GM18867 (cell line): ENCODE data around the gene FH.

Experiments used
- ATAC-seq: cut with Tn5 transposase; IDR thresholded peaks from one replicate; pipeline ENCODE4 v1.9.1; 2021; ENCODE audit warnings: mild to moderate bottlenecking, moderate library complexity; ENCODE audit not compliant: unreplicated experiment

FH gene

DNA sequence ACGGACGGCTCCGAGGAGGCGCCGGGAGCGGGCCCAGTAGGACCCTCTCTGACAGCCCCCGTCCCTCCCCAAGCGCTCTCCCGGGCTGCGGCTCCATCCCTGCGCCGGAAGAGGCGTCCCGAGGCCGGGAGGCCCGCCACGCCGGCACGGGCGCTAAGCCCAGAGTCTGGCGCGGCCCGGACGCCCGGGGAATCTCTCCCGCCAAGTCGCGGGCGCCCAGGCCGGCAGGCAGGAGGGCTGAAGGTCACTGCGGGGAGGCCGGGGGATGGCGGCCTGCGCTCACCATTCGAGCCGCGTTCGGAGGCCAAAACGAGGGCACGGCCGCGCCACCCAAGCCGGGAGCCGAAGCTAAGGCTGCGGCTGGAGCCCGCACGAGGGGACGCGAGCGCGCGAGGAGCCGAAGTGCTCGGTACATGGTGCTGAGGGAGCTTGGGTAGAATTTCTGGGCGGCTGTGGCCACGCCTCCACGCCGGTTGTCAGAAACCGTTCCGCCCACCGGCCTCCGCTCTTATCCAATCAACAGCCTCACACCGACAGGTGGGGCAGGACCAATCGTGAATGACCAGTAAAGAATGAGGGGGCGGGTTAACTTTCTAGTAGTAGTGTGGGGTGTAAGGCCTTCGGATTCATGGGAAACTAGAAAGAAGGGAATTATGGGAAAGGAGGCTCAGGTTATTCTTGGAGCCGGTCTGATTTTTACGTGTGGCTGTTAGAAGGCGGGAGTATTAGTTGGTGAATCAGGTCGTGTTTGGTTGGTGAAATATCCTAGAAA lies at the start of gene FH:
Gene FH, minus strand, starts transcription at position 448 of the 772 bp plus-strand sequence. Its CDS starts 33 bp downstream, at position 415.
- ATAC-seq, result peak; percentile 97

DNA sequence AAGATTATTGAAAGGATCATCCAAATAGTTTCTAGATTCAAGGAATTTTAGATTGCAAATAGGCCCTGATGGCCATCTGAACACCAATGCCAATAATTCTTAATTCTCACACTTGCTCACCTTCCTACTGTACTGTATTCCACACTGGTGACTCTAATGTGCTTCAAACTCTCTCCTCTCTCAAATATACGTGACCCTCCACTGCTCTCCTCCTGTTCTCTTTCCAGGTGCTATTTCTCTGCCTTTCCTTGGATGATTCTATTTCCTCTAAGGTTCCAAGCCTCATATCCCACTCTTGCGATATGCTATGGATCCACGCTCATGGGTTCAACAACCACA lies 41.3 kb upstream of the FH start:
- ATAC-seq, result no peak

DNA sequence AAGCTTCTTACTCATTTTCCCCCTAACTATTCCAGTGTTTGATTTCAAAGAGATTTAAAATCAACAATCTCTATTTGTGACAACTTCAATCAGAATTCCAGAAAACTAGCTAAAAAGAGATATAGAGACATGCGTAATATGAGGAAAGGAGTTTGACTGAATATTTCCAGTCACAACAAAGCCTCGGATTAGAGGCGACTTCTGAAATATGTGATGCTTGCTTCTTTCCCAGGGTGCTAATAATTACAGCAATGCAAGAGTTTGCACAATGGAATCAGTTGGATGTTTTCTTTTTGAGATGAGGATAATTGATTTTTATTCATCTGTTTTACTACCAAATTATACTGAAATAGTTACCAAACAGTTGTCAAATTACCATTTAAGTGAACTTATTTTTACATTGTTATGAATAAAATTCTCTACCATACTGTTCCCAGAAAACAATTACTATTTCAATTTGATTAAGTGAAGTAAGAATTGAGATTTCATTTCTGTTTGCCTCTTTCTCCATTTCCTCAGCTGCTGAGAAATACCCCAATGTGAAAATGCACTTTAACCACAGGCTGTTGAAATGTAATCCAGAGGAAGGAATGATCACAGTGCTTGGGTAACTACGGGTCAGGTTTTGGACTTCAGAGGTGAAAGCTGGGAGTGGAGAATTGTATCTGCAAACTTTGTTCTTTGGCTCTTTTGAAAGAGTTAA lies 40.7 kb upstream of the FH start:
- ATAC-seq, result no peak

DNA sequence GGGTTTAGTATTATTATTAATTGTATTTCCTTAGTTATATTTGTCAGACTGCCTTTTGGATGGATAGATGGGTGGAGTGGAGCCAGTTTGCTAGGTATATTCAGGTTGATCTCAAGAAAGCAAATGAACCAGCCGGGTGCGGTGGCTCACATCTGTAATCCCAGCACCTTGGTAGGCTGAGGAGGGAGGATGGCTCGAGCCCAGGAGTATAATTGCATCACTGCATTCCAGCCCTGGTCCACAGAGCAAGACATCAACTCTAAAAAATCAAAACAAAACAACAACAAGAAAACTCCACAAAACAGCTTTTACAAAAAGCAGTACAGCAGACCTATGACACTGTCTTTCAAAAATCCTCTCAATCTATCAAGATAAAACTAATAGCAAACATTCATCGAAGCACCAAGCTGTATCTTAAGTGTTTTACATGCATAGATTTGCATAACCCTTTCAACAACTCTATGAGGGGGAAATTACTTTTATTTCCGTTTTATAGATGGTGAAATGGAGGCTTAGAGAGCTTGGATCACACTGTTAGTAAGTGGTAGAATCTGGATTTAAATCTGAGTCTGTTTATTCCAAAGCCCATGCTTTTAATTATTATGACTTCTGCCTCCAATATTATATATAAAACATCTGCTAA lies 38.1 kb upstream of the FH start:
- no peak for ATAC-seq

DNA sequence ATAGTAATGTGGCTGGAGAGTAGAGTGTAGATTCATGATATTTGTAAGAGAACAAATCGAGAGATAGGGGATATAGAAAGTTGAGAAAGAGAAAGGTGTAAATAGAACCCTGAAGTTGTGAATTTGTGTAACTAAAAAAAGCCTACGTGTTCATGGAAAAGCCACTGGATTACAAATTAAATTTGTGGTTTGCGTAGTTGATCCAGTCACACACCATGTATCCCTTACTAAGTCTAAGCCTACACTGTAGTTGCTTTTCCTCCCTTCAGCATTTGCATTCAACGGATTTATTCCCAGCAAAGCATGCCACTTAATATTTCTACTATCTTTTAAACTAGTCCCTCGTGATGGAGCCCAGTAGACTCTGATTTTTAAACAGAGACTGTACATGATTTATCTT lies 37.5 kb upstream of the FH start:
- no peak for ATAC-seq

DNA sequence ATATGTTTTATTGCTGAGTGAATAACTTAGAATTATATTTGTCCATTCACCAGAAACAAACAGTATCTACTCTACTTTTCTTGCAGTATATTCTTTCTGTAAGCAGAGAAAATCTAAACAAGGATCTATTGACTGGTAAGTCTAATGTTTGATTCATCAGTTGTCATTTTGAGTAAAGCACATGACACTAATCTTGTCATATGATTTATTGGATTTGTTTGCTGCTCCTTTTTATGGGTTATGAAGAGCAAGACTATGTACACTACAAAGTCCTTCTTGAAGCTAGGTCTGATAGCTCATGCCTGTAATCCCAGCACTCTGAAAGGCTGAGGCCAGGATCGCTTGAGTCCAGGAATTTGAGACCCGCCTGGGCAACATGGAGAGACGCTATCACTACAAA lies 36.0 kb upstream of the FH start:
- ATAC-seq, result no peak

DNA sequence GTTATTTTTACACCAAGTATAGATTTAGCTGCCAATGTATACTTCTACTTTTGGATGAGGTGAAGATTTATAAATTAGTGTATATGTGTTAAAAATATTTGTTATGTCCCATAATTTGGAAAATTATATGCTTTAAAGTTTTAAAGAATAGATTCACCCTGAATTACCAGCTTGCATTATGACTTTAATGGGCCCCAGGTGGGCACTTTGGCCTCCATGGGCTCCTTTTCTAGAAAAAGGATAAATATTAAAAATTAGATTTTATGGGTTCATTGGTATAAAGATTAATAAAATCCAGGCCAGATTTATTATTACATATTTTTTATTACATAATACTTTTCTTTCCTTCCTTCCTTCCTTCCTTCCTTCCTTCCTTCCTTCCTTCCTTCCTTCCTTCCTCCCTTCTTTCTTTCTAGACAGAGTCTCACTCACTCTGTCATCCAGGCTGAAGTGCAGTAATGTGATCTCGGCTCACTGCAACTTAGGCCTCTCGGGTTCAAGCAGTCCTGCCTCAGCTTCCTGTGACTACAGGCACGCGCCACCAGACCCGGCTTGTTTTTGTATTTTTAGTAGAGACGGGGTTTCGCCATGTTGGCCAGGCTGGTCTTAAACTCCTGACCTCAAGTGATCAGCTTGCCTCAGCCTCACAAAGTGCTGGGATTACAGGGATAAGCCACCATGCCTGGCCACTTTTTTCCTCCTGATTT lies 34.5 kb upstream of the FH start:
- ATAC-seq, result no peak

DNA sequence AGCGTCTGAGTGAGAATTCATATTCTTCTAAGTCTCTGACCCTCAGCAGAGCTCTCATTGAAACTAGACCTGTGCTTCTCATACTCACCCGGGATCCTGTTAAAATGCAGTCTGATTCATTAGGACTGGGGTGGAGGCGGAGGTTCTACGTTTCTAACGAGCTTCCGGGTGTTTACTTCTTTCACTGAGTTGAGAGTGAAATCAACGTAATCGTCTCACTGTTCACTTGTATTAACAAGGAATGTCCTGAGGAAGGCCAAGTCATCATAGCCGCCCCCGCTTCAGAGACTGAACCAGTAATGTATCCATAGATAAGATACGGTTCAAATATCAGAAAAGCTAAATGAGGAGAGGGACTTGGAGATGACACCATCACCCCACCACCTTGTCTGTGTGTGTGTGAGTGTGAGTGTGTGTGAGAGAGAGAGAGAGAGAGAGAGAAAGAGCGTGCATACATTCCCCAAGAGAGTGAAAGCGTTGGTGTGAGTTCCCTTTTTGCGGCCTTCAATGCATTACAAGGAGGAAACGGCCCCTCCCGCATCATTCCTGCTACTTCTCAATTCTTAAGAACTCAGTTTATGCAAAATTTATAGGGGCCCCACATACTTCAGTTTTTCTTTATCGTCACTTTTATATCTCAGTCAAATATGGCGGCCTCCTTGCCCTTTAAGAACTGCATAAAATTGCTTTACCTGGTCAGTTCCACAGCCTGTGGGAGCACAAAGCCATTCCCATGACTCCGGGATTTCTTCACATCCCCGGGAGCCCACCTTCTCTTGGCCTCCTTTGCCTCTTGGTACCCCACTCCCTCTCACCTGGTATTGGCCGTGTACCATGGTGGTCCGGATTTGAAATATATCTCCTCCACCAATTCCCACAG lies 32.4 kb upstream of the FH start:
- peak; percentile 85 for ATAC-seq

DNA sequence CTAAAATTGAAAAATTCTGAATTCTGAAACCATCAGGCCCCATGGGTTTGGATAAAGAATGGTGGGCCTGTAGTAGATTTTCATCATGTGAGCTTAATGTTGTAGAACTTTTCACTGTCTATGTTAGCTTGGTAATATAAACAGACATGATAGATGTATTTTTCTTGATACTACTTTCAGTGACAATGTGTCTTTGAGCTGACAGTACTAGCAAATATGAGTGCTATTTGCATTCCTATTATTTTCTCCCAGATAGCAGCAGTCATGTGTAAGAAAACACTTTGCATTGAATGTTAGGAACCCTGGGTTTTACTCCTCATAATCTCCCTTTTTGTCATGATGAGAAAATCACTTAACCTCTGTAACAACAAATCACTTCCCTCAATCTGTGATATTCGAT lies 30.8 kb upstream of the FH start:
- no peak for ATAC-seq

DNA sequence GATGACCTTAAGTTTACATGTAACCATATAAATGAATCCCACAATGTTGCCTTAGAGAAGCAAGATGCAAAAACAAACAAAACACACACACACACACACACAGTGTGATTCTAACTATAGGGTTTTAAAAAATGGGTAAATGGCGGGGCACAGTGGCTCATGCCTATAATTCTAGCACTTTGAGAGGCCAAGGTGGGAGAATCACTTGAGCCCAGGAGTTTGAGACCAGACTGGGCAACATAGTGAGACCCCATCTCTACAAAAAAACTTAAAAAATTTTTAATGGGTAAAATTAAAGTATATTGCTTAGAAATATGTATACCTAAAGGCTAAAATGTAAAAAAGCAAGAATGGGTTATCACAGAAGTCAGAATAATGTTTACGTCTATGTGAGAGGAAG lies 28.5 kb upstream of the FH start:
- ATAC-seq, result no peak

DNA sequence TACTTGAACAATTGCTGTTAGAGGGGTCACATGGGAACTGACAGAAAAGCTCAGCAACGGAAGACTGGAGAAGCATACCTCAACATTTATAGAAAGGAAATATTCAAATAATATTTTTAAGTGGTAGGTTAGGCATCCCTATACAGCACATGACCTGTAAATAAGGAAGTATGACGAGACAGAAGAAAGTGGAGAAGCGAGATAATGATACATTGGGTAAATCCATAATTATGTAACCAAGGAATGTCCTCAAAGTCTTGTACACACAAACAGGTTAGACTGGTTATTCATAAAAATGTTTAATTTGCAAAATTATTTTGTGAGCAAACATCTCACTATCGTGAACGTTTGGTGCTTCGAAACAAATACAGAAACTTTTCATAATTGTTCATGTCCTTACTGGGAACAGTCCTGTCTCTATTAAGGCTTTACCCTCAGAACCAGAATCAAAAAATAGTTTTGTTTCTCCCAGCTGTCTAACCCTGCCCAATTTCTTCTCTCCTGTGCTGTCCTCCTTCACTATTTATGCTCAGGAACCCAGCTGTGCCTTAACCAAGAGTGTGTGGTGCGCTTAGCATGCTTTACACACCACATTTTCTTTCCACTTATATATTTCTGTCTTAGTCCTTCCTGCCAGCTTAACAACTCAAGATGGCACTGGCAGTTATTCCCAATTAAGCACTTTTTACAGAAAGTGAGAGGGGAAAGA lies 22.8 kb upstream of the FH start:
- ATAC-seq, result no peak

DNA sequence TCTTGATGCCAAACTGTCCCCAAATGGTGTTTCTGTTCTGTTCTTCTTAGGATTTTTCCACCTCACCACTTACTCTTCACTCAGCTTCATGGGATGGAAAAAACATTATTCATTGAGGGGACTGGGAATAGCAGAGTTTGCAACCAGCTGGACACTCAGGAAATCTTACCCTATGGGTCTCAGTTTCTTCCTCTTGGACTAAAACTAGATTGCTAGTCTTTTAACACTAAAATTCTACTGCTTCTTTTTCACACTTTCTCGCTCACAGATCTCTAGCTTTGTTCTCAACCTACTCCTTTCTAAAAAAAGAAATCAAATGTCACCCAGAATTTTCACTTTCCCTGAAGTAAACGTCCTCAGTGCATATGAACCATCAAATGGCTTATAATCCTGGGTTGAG lies 17.4 kb upstream of the FH start:
- no peak for ATAC-seq

DNA sequence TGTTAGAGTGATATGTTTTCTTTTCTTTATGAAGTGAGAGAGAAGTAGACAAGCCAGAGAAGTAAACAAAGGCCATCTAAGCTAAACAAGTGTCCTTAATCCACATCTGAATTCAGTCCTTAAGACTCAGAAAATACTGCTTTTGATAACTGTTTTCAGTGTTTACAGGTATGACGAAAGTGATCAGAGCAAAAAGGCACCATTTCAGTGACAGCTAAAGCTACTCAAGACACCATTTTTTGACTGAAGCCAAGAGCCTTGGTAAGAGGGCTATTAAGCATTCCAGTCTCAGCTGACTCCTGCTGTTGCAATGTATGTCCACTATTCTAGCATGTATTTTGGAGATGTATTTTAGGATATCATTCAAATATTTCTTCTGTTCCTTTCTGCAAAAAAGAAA lies 16.7 kb upstream of the FH start:
- no peak for ATAC-seq

DNA sequence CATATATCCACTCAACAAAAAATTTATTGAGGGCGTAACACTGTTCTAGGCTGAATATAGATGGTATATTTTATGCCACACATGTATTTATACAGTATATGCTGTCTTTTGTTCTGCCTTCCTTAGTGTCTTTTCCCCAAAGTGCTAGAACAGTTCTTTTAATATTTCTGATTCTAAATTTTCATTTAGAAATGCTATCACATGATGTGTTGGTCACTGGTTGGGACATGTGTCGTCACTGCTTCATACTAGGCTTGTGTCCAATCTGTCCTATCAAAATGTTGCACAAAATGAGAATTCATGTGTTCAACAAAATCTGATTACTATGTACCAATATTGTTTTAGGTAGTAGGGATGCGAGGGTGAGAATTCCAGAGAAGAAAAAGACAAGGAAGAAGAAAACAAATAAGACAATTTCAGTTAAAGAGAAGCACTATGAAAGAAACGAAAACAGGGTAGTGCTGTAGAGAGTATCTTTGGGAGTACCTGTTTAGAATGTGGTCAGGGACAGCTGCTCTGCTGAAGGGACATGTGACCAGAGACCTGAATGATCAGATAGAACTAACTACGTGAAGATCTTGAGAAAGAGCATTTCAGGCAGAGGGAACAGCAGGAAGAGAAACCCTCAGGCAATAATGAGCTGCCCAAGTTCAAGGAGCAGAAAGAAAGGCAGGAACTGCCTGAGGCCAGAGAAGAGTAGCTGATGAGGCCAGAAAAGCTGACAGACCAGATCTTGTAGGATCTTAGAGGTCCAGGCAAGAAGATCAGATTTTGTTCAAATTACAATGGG lies 14.0 kb upstream of the FH start:
- peak; percentile 39 for ATAC-seq

DNA sequence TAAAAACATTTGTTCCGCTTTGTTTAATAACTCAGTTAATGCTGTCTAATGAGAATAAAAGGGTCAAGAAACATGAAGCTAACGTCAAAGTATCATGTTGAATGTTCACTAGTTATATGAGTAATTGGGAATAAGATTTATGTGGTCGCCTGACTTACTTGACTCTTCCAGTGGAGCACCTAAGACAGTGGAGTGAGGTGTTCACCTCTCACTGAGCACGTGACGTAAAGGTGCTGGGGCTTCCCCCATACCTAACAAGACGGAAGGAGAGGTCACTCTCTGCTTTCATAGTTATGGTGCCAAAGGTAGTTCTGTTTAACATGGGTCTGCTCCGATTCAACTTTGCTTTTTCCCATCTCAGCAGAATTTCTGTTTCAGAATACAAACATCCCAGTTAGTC lies 13.3 kb upstream of the FH start:
- peak; percentile 65 for ATAC-seq

DNA sequence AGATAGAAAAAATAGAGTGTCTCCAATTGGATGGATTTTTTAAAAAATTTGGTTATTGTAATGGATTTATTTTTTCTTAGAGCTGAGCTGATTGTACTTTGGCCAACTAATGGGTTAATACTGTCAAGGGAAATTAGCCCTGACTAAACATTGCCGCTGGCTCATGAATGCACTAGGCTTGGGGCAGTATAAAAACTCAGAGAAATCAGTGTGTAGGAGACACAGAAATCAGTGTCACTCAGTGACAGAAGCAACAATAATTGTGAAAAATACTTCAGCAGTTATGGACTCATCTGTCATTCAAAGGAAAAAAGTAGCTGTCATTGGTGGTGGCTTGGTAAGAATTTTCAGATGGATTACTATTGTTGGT lies 12.6 kb upstream of the FH start, which contains the start of gene KMO:
Gene KMO, plus strand, starts transcription at position 217 of the 370 bp plus-strand sequence. Its CDS starts 67 bp downstream, at position 284.
- peak; percentile 30 for ATAC-seq

DNA sequence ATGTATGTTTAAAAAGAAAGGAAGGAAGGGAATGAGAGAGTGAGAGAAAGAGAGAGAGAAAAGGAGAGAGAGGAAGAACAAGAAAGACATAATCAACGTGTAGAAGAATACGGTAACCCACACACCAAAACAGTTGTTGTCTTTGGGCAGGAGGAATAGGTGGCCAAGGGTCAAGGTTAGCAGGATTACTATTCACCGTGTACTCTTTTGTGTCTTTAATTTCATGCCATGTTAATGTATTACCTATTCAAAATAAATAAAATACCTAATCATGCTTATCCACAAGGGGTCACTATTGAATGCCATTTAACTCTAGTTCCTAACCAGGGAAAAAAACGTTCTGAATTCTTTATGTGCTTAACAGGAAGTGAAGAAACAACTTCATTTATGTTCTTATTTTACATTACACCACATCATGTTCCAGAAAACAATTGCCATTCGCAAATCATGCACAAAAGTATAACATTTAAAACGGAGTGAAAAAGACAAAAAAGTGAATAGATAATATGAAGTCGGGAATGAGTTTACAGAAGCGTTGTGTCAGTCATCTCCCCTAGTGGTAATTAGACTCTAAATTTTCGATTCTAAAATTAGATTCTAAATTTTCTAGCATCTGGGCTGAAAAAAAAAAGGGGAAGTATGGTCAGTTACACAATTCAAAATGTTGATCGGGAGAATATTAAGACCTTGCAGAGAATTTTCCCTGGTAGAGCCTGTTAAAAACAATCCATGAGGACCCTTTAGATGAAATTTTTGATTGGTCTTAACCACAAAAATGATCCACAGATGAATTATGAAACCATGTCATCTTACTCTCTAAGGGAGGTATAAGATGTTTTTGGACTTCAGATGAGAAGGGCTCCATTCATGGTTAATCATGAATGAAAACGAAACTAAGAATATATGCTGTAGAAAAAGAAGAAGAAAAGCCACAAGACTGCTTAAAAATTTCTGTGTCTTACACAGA lies 11.9 kb upstream of the FH start:
- ATAC-seq, result peak; percentile 65

DNA sequence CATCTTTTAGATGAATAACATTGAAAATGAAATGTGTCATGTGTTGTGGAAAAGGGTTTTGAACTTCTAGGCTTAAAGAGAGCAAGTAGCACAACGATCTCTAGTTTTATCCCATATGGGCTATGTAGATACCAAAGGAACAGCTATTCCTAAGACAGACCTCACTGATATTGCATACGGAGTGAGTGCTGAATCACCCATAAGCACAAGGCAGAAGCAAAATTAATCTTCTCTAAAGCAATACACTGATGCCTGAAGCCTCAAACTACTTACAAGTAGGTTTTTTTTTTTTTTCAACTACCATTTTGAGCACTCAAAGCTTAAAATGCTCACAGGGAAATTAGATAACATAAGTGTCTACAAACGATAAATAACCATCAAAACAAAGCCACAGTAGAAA lies 7.6 kb upstream of the FH start:
- ATAC-seq, result no peak
